ENCODE results near the gene HBG2.

Gene HBG2

GRCh38 chr11:5247472-5248192 lies 6.9 kb downstream of the HBG2 start:
- DNase-seq = no peak

GRCh38 chr11:5246772-5247471 lies 7.7 kb downstream of the HBG2 start:
- no peak for DNase-seq

GRCh38 chr11:5245155-5245554 lies 9.4 kb downstream of the HBG2 start:
- no peak for DNase-seq

- no peak for DNase-seq
Observed at GRCh38 chr11:5243816-5244180, 10.8 kb downstream of the HBG2 start.

GRCh38 chr11:5242933-5243815 lies 11.4 kb downstream of the HBG2 start:
- DNase-seq = no peak

GRCh38 chr11:5242208-5242607 lies 12.4 kb downstream of the HBG2 start:
- DNase-seq = no peak

- DNase-seq = no peak
Observed at GRCh38 chr11:5241458-5241857, 13.1 kb downstream of the HBG2 start.

- DNase-seq = no peak
Observed at GRCh38 chr11:5240458-5240857, 14.1 kb downstream of the HBG2 start.

GRCh38 chr11:5240056-5240455 lies 14.5 kb downstream of the HBG2 start:
- DNase-seq = no peak

- no peak for DNase-seq
Observed at GRCh38 chr11:5239046-5239445, 15.5 kb downstream of the HBG2 start.

- no peak for DNase-seq
Observed at GRCh38 chr11:5238486-5238885, 16.1 kb downstream of the HBG2 start.

GRCh38 chr11:5237420-5237819 lies 17.2 kb downstream of the HBG2 start:
- no peak for DNase-seq

- DNase-seq = no peak
Observed at GRCh38 chr11:5235364-5236095, 19.1 kb downstream of the HBG2 start.

GRCh38 chr11:5234381-5234834 lies 20.2 kb downstream of the HBG2 start, which contains the start of gene HBD:
Gene HBD (minus strand): TSS chr11:5234483. CDS start chr11:5234433, 50 bp downstream.
- DNase-seq = peak; percentile 23

- no peak for DNase-seq
Observed at GRCh38 chr11:5233307-5233706, 21.3 kb downstream of the HBG2 start.

GRCh38 chr11:5232821-5233220 lies 21.8 kb downstream of the HBG2 start:
- no peak for DNase-seq

- no peak for DNase-seq
Observed at GRCh38 chr11:5232176-5232575, 22.4 kb downstream of the HBG2 start.

GRCh38 chr11:5231111-5231510 lies 23.5 kb downstream of the HBG2 start:
- DNase-seq = no peak

- no peak for DNase-seq
Observed at GRCh38 chr11:5230266-5230665, 24.3 kb downstream of the HBG2 start.

GRCh38 chr11:5229796-5230195 lies 24.8 kb downstream of the HBG2 start:
- no peak for DNase-seq

GRCh38 chr11:5229356-5229755 lies 25.2 kb downstream of the HBG2 start:
- DNase-seq = no peak

- DNase-seq = no peak
Observed at GRCh38 chr11:5228124-5228523, 26.5 kb downstream of the HBG2 start.

- no peak for DNase-seq
Observed at GRCh38 chr11:5227681-5228080, 26.9 kb downstream of the HBG2 start.
